GM12801 (cell line): Measurements from ENCODE around the gene DSC2.

Experiments
- TF ChIP-seq, protein P1 (sequence below): IDR thresholded peaks from one replicate; pipeline ENCODE4 v1.5.1; 2011; ENCODE audit warnings: control low read depth; ENCODE audit not compliant: insufficient read length; ENCODE audit errors: extremely low read depth

The DSC2 gene

DNA sequence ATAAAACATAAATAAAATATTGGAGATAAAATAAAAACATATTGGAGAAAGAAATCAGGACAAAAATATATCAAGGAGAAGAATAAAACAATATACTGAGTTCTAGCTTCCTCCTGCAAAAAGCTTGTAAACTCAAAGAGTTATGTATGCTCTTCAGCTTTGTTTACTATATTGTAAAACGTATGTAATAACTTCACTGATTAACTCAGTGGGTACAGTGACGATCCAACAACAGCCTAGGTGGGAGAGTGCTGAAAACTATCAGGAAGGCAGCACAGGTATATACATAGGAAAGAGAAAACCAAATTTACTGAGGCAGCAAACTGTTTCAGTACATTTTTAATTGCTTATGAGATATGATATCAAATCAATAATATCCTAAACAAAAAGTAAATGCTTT is 8.3 kb downstream of the DSC2 start:
- TF ChIP-seq, protein P1, sequence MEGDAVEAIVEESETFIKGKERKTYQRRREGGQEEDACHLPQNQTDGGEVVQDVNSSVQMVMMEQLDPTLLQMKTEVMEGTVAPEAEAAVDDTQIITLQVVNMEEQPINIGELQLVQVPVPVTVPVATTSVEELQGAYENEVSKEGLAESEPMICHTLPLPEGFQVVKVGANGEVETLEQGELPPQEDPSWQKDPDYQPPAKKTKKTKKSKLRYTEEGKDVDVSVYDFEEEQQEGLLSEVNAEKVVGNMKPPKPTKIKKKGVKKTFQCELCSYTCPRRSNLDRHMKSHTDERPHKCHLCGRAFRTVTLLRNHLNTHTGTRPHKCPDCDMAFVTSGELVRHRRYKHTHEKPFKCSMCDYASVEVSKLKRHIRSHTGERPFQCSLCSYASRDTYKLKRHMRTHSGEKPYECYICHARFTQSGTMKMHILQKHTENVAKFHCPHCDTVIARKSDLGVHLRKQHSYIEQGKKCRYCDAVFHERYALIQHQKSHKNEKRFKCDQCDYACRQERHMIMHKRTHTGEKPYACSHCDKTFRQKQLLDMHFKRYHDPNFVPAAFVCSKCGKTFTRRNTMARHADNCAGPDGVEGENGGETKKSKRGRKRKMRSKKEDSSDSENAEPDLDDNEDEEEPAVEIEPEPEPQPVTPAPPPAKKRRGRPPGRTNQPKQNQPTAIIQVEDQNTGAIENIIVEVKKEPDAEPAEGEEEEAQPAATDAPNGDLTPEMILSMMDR = no peak

DNA sequence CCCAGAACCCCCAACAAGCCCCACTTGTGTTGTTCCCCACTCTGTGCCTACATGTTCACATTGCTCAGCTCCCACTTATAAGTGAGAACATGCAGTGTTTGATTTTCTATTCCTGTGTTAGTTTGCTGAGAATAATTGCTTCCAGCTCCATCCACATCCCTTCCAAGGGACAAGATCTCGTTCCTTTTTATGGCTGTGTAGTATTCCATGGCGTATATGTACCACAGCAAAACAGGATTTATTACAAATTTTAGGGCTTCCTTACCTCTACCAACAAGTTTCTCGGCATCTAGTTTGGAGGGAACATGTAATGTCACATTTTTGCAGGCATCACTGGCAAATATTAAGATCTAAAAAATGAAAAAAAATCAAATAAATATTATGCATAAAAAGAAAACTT is 8.9 kb downstream of the DSC2 start:
- TF ChIP-seq, protein P1 = no peak

DNA sequence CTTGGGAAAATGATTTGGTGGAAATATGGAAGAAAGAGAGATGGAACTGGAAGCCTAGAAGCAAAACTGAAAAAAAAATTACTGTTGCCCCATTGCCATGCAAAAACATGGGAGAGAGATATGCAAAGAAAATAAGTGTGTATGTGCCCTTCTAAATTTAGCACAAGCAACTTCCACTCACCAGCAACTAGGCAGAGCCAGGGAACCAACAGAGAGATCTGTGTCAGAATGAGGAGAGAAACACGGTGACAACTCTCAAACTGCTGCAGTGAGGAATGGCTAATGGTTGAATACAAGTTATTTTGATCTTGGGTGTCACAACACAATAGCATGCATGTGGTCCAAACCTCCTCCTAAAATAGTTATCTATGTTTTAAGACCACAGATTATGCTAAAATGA is 10.9 kb downstream of the DSC2 start:
- TF ChIP-seq, protein P1 = no peak

DNA sequence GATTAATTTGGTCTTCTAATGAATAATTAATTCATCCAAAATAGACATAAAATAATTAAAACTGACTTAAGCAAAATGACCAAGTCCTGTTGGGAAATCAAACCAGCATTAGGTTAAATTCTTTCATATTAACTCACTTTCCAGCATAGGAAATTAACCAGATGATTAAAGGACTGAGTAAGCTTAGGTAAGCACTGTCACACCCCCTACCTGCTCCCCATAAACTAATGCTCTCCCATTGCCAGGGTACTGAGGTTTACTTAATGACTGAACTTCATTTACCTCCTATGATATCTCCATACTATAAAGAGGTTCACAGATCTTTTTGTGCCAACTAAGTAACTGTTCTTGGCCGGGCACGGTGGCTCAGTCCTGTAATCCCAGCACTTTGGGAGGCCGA is 13.7 kb downstream of the DSC2 start:
- TF ChIP-seq, protein P1 = no peak

DNA sequence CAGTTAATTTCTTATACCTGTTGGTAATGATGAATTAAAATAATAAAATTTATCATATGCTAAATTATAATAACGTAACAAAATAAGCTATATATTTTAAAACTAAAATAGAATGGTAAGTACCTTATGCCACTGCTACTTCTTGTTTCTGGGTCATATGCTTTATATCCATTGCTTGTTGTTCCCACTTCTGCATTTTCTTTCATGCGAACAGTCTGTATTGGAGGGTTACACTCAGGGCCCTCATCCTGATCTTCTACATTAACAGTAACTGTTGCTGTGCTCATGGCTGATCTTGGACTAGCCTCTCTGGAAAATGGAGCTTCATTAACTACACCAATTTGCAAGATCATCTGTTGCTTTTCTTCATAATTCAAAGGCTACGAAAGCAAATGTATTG is 22.2 kb downstream of the DSC2 start:
- TF ChIP-seq, protein P1 = no peak

DNA sequence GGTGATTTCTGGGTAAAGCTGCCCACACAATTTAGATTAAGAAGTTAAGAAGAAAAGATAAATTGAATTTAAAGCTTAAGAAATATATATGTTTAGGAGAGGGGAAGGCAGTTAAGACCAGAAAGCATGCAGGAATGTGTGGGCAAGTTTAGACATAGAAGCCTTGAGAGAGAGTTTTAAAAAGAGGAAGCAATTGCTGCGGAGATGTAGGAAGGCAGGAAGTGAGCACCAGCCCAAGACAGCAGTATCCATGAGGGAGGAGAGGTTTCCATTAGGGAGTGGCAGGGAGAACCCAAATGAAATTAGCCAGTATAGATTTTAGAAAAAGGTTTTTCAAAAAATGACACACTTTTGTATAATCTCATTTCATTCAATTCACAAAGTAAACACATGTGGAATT is 24.3 kb downstream of the DSC2 start:
- TF ChIP-seq, protein P1 = no peak

DNA sequence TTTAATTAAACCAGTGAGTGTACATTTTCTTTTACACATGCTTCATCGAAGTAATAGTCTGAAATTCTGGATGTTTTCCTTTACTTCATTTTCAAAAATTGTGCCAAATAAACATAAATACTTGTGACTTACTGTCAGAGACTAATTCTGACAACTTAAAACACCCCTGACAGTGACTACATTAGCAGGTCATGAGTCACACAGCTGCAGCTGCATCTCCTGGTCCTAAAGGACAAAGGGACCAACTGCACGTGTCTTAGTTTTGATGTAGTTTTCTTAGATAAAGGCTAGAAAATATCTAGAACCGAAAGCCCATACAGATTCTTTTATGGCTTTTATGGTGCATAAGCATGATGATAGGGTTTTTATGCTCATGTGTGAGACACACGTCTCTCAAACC is 30.0 kb downstream of the DSC2 start:
- TF ChIP-seq, protein P1 = no peak

DNA sequence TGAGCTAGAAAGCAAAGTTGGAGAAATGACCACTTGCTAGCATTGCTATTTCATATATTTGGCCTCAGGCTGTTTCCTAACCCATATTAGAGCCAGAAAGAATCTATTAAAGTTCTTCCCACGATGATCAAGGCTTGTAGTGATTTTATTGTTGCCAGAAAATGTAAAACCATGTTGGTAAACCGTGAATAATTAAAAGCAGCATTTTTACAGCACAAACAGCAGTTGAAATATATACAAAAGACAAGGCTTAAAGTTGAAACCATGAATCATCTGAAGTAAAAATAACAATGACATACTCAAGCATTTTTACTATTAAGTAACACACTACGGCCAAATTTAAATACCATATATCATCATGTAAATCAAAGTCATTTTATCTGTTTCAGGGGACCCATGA is 32.0 kb downstream of the DSC2 start:
- TF ChIP-seq, protein P1 = no peak
